COLO829 (cell line): ENCODE data around the gene SLC43A3.
"Not testable (repeated sequence)": the region's sequence is repeated elsewhere in the genome, so short reads cannot be mapped to it uniquely, and the experiment has no call there.

Source experiments
- DNase-seq: peaks from one replicate; pipeline ENCODE4 v3.0.0; 2012; ENCODE audit warnings: low spot score

The SLC43A3 gene

GRCh38 chr11:57459164-57460021, 32.5 kb upstream of the SLC43A3 start:
- DNase-seq, result no peak

GRCh38 chr11:57458410-57459163, 31.7 kb upstream of the SLC43A3 start:
- peak; percentile 50 for DNase-seq

GRCh38 chr11:57458060-57458409, 31.1 kb upstream of the SLC43A3 start:
- no peak for DNase-seq

- DNase-seq, result no peak
Measured at GRCh38 chr11:57457643-57458023, 30.7 kb upstream of the SLC43A3 start.

GRCh38 chr11:57456960-57457642, 30.2 kb upstream of the SLC43A3 start:
- DNase-seq, result peak; percentile 85

GRCh38 chr11:57453543-57454177, 26.7 kb upstream of the SLC43A3 start:
- no peak for DNase-seq

- DNase-seq, result no peak
Measured at GRCh38 chr11:57446055-57446454, 19.1 kb upstream of the SLC43A3 start.

- not testable (repeated sequence) for DNase-seq
Measured at GRCh38 chr11:57445122-57445394, 18.1 kb upstream of the SLC43A3 start.

- no peak for DNase-seq
Measured at GRCh38 chr11:57444362-57445121, 17.6 kb upstream of the SLC43A3 start.

GRCh38 chr11:57440744-57441414, 14.0 kb upstream of the SLC43A3 start:
- DNase-seq, result no peak

- DNase-seq, result no peak
Measured at GRCh38 chr11:57439786-57440185, 12.9 kb upstream of the SLC43A3 start.

GRCh38 chr11:57438345-57439285, 11.7 kb upstream of the SLC43A3 start:
- DNase-seq, result no peak

- DNase-seq, result no peak
Measured at GRCh38 chr11:57436031-57436430, 9.1 kb upstream of the SLC43A3 start.

- no peak for DNase-seq
Measured at GRCh38 chr11:57434640-57435546, 8.0 kb upstream of the SLC43A3 start.

GRCh38 chr11:57432714-57433163, 5.8 kb upstream of the SLC43A3 start:
- DNase-seq, result no peak

- peak; percentile 58 for DNase-seq
Measured at GRCh38 chr11:57432149-57432561, 5.2 kb upstream of the SLC43A3 start.

GRCh38 chr11:57430952-57431351, 4.0 kb upstream of the SLC43A3 start:
- DNase-seq, result no peak

GRCh38 chr11:57429946-57430345, 3.0 kb upstream of the SLC43A3 start:
- DNase-seq, result no peak

GRCh38 chr11:57428643-57429042, 1.7 kb upstream of the SLC43A3 start:
- no peak for DNase-seq
